Measurements from ENCODE around the gene KIF20B.

KIF20B gene, protein sequence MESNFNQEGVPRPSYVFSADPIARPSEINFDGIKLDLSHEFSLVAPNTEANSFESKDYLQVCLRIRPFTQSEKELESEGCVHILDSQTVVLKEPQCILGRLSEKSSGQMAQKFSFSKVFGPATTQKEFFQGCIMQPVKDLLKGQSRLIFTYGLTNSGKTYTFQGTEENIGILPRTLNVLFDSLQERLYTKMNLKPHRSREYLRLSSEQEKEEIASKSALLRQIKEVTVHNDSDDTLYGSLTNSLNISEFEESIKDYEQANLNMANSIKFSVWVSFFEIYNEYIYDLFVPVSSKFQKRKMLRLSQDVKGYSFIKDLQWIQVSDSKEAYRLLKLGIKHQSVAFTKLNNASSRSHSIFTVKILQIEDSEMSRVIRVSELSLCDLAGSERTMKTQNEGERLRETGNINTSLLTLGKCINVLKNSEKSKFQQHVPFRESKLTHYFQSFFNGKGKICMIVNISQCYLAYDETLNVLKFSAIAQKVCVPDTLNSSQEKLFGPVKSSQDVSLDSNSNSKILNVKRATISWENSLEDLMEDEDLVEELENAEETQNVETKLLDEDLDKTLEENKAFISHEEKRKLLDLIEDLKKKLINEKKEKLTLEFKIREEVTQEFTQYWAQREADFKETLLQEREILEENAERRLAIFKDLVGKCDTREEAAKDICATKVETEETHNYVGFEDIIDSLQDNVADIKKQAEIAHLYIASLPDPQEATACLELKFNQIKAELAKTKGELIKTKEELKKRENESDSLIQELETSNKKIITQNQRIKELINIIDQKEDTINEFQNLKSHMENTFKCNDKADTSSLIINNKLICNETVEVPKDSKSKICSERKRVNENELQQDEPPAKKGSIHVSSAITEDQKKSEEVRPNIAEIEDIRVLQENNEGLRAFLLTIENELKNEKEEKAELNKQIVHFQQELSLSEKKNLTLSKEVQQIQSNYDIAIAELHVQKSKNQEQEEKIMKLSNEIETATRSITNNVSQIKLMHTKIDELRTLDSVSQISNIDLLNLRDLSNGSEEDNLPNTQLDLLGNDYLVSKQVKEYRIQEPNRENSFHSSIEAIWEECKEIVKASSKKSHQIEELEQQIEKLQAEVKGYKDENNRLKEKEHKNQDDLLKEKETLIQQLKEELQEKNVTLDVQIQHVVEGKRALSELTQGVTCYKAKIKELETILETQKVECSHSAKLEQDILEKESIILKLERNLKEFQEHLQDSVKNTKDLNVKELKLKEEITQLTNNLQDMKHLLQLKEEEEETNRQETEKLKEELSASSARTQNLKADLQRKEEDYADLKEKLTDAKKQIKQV (N-terminal part only)

DNA sequence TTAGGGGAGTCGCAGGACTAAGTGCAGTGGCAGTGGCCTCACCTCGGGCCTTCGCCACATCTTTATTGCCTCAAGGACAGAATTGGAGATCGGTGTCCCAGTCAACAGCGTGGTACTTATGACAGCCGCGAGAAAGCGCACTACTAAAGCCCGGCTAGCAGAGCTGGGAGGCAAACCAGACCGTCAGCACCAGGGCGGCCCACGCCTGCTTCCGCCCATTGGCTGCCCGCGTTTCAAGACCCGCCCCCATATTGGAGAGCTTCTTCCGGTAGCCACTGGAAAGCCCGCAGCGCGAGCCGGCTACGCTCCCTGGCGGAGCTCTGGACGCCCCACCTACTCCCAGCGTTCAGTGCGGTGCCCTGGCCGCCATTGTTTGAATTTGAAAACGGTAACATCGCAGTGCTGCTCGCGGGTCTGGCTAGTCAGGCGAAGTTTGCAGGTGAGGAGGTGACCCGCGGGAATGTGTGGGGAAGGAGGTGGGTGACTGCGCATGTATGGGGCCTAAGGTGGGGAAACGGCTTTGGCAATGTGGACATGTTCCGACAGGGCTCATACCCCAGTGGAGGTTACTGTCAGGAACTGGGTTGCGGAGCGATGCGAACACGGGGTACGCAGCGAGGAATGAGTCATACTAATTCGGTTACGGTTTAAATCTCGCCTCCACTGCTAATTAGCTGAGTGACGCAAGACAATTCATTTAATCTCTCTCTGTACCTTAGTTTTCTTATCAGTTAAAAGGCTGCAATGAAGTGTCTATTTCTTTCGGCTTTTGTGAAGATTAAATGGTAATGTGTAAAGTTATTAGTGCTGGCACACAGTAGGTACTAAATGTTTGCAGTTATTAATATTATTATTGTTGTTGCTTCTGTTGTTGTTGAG, at the start of gene KIF20B:
Gene KIF20B (plus strand): TSS at position 349 of the 879 bp plus-strand sequence. CDS start 3,705 bp downstream, outside the sequence.
- DNase-seq = peak; percentile 82 to 93

DNA sequence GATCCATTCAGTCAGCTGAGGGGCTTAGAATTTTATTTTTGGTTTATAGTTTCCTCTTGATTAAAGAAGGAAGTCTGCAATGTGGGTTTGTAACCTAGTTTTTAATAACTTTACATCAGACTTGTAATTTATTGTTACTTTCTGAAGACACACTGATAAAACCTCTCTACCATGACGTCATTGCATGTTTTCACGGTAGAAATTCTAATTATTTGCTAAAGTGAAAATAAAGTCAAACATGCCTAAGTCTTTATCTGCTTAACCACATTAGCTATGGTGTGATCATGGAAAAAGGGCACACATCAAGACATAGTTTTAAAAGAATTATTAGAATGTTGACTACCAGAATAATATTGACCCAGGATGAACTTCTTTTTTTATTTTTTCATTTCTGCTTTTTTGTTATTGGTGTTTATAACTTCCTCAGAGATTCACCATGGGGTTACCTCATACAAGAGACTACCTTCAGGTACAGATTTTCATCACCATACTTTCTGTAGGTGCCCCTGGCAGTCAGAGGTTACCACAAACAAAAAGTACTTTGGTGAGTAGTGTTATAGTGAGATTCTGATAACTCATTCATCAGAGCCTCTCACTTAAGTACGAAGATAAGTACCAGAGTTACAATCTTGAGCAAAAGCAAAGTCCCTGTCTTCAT, 49.3 kb upstream of the KIF20B start:
- no peak for DNase-seq

DNA sequence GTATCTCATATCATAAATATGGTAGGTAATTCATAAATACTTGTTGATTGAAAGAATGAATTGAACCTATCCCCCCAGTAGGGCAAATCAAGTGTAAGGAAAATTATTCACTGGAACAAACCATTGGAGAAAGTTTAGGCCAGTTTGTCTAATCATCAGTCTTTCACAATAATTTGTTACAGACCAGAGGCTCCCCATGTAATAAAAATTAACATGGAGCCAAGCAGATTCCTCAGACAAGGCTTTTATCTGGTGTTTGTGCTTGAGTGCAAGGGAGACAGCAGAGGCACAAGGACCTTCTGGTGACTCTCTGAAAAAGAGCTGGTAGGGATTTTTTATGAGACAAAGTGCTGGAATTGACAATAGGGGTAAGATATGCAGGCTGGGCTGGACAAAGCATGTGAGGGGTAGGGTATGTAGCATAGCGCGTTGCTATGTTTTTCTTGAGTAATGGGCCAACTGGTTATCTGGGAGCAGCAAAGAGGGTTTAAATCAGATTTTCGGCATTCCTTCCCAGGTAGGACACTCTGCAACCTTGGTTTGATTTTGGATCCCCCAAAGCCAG, 48.5 kb upstream of the KIF20B start:
- no peak for DNase-seq

DNA sequence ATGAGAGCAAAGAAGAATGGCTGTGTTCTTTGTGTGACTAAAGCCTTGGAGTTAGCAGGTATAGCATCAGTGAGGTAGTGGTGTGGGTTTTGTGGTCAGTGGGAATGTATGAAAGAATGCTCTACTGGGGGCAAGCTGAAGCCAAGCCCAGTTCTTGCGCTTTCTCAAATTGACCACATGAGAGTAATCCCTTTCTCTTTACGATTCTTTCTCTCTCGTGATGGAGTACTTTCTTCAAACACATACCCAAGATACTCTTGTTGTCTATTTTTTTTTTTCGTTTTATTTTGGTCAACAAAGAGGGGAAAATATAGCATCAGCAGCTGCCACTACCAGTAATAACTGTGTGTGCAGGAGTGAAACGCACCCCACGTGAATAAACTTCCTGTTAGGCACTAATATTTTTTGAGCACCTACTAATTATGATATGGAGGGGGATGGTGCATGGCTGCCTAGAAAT, 48.0 kb upstream of the KIF20B start:
- DNase-seq = no peak

DNA sequence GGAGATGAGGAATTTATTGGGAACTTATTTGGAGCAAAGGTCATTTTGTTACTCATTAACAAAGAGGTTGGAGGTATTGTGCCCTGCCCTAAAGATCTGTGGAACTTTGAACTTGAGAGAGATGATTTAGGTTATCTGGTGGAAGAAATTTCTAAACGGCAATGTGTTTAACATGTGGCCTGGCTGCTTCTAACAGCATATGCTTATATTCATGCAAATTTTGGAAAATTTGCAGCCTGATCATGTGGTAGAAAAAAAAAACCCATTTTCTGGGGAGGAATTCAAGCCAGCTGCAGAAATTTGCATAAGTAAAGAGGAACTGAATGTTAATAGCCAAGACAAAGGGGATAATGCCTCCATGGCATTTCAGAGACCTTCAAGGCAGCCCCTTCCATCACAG, 45.7 kb upstream of the KIF20B start:
- DNase-seq = no peak

DNA sequence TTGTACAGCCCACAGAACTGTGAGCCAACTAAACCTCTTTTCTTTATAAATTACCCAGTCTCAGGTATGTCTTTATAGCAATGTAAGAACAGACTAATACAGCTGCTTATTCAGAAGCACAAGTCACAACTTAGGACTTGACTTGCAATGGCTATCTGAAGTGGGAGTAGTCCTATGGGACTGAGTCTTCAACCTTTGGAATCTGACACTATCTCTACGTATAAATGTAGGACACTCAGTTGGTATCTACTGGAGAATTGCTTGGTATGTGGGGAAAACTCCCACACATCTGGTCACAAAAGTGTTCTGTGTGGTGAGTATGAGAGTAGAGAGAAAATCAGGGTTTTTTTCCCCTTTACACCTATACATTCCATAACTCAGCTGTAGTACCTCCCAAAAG, 44.1 kb upstream of the KIF20B start:
- no peak for DNase-seq

DNA sequence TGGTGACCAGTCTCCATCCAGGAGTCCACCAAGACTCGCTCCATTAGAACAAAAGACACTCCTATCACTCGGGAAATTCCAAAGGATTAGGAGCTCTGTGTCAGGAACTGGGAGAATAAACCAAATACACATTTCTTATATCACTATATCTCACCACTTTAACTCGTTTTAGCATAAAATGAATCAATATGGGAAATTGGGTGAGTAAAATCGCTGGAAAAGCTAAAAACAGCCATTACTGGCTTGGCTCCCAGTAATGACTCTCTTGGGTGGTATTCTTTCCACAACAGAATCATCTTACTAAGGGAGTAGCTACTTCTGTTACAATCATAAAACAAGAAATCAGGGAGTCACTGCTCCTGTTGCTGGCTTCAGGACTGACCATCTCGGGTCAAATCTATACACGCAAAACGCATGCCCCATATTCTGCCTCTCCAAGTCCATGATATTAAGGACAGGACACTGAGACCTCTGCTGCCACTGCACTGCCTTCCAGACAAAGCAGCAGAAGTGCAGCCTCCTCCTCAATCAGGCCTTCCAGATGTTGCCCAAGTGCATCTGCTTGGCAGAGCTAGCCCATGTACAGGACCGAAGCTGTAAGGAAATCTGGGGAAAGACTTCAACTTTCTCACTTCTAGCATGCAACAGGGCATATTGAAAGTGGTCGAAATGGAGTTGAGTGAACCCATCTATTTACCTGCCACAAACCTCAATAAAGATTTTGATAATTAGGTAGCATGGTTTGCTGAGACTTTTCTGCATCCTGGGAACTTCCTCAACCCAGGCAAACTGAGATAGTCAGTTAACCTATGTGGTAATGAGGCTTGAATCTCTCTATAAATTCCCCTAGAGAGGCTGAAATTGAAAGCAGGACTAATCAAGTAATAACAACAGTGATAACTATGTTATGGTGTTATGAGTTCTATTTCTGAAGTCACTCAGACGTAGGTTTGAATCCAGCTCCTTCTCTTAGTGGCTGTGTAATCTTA, 42.0 kb upstream of the KIF20B start:
- no peak for DNase-seq

DNA sequence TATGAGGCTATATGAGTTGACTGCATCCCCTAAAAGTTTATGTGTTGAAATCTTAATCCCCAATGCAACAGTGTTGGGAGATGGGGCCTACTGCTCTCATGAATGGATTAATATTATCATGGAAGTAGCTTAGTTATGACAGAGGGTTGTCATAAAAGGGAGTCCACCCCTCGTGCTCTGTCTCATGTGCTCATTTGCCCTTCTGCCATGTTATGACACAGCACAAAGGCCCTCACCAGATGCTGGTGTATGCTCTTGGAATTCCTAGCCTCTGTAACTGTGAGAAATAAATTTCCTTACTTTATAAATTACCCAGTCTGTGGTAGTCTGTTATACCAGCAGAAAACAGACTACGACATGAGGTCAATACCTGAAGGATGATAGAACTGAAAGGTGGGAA, 38.8 kb upstream of the KIF20B start:
- DNase-seq = no peak

DNA sequence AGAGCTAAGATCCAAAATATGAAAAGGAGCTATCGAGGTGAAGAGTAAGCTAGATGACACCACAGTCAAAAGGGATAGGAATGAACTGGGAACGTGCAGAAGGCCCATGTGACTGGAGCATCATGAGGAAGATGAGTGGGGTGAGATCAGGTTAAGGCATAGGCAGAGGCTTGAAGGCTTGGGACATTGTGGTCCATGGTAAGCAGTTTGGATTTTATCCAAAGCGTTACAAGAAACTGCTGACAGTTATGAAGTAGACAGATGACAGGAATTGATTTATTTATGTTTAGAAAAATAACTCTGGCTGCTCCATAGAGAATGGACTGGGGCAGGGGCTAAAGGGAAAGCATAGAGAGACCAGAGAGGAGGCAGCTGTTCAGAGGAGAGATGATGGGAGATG, 38.2 kb upstream of the KIF20B start:
- no peak for DNase-seq

DNA sequence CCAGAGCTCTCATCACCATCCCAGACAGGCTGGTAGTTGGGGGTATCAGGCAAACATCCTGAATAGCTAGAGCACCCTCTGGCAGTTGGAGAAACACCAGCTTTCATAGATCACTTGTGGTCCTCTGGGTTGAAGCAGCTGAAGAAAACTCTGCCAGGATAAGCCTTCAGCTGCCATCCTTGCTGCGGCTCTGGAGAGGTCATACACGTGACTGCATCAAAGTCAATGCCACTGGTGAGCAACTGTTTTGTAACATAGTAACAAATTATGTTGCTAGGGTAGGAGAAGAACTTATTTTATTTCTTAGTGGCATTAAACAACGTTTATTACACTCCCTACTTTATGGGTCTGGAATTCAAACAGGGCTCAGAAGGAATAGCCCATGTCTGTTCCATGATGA, 37.2 kb upstream of the KIF20B start:
- no peak for DNase-seq

DNA sequence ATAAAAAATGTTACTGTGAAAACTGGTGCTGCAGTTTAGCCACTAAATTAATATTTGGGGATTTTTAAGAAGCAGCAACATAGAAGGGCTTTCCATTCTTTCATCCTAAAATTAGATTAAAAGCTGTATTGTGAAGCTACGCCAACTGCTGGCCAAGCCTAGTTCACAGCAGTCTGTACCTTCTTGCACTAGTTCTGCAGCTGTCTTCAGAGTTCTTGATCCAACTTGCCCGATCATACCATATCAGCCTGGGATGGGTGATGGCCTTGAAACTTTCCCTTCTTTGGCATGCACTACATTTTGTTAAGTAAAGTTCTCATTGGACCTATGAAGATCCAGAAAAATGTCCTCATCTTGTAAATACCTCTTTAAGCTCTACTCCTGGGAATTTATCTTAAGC, 36.1 kb upstream of the KIF20B start:
- no peak for DNase-seq

DNA sequence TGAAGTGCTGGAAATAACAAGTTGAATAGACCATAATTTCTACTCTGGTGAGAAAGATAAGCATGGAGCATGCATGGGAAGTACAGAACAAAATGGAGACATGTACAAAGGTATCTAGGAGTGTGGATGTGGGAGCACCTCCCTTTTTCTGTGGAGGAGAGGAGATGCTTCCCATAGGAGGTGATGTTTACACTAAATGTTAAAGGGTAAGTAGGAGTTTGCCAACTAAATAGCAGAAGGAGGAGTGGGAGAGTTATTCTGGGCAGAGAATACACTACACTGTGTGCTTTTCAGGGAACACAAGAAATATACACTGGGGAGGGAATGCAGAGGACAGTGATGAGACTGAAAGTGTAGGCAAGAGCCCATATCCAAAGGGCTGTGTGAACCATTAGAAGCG, 35.3 kb upstream of the KIF20B start:
- no peak for DNase-seq

DNA sequence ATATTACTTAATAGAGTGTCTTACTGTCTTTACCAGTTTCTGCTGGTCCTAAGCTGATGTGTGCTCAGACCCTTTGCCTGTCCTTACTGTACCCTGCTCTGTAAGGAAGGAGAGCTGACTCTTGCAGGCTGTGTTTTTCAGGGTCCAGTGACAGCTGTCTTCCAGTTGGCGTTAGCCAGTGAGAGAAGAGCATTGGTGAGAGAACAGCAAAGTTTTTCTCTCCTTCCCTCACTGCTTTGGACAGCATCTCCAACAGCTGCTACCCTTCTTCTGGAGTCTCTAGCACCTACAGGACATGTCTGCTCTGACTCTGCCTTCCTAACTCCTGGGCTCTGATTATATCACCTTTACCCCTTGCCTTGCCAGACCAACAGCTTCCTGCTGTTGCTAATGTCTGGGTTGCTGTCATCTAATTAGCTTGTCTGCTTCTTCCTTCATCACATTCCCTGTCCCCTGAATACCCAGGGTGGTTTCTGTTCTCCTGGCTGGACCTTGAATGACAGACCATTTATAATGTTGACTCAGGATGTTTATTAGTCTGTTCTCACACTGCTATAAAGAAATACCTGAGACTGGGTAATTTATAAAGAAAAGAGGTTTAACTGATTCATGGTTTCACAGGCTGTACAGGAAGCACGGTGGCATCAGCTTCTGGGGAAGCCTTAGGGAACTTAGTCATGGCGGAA, 32.9 kb upstream of the KIF20B start:
- no peak for DNase-seq

DNA sequence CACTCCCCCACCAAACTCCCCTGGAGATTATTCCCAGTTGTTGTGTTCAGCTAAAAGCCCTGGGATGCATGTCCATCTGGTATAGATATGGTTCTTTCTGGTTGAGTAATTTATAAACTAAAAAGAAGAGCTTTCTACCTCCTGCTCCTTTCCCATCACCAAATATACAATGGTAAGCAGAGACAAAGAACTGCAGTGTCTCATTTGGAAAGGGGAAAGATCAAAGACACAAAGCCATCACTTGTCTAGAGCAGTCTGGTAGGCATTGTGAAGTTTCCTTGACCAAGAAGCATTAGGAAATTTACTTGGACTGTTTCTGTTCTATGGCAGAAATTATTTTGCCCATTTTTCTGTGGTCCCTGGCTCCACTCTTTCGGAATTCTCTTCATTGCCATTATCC, 31.4 kb upstream of the KIF20B start:
- no peak for DNase-seq

DNA sequence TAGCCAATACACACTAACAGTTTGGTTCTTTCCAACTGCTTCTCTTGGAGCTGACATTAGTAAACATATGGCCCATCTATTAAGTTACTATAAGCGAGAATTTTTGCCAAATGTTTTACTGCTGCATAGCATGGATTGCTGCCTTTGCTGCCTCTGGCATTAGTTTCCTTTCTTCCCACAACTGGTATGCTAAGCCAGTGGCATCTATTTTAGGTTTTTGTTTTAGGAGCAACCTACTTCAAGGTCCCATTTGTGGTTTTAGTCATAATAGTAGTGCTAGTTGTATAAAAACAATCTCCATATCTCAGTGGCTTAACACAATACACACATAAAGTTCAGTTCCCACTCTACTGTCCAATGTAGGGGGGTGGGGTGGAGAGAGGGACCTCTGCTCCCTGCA, 30.5 kb upstream of the KIF20B start:
- no peak for DNase-seq

DNA sequence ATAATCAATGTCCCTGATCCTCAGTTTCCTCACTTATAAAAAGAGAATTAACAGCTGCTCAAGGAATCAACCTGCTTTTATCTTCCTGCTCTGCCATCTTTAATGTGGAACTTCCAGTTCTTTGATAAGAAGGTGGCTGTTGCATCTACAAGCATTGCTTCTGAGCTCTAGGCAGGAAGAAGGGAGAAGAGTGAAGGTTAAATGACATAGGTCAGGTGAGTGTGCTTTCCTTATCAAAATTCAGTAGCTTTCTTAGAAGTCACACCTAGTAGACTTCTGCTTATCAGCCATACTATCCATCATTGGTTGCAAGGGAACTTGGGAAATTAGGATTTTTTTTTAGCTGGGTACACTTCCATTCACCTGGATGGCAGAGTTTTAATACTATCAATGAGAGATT, 24.0 kb upstream of the KIF20B start:
- DNase-seq = no peak

DNA sequence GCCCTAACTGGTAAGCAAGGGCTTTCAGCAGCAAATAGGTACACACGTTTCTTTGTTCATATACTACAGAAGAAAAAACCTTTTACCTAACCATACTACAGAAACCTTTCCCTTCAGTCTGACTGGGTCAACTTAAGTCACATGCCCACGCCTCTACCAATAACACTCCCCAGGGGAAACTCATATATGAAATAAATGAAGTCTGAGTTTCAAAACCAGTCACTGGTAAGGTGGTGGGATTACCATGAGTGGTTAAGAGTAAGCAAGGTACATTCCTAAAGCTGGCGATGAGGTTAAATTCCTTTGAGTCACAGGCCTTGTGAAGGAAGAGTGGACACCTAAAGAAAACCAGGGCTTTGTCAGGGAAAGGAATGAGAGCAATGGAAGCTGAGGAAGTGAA, 21.4 kb upstream of the KIF20B start:
- DNase-seq = no peak

DNA sequence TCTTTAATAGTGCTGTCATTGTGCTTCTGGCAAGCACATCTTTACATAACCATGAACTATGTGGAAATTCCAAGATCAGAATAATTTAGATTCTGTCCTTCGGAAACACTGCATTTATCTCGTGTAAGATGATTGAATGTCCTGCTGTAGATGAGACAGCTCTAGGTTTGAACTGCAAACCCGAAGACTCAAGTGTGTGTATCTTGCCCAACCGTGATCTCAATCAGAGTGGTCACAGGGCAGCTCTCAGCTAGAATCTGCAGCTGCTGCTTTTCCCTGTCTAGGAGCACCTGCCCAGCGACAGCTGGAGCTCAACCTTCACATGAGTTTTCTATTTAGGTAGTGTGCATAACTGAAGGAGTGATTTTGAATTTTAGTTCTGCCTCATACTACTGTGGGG, 17.5 kb upstream of the KIF20B start:
- DNase-seq = no peak

DNA sequence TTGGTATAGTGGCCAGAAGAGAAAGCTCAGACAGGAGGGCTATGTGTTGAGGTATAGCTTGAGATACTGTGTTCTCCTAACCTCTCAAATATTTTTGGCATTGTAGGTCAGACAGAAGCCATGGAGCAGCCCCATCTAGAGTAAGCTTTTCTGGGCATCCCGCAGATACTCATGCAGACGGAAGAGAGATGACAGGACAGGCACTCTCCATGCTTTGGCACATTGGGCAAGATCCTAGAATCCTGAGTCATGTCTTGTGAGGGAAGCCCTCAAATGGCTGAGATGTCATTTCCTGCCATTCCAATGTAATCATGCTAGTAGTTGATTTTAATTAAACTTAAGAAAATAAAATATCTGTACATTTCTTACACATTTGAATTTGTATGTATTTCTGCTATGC, 16.8 kb upstream of the KIF20B start:
- DNase-seq = no peak
